Measurements from ENCODE around the gene PDPN.

DNA sequence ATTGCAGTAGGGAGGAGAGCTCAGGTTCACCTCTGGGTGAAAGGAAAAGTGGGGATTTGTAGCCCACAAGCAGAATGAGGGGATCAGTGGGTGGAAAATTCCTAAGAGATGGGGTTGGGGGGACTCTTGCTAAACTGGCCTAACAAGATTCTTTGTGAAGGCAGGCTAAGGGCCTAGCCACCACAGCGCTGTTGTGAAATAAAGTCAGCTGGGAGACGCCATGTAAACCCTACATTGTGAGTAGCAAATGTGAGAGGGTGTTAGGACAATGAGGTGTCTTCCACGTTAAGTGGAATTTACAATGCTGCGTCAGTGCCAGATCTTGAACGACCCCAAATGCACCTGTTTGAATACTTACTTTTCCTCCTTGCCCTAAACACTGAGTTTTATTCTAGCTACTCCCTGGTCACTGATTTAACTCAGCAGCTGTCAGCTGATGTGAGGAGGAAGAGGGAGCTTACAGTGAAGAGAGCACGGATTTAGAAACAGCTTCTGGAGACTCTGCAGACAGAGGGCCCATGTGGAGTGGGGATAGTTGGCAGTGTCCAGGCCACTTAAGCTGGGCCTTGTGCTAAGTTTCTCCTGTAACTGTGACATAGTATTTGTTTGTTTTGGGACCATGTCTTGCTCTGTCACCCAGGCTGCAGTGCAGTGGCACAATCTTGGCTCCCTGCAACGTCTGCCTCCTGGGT, 17.3 kb downstream of the PDPN start:
- TF ChIP-seq POLR2AphosphoS5 (IDR thresholded peaks at IDR 0.05; ENCODE audit: borderline replicate concordance, low read depth, low read length) = no peak
- TF ChIP-seq EZH2 (IDR thresholded peaks at IDR 0.05) = no peak

Data from SK-N-MC (cell line).